GM10266 (cell line): ENCODE measurements around the gene PYGL.
"Not testable (repeated sequence)": the region's sequence is repeated elsewhere in the genome, so short reads cannot be mapped to it uniquely, and the experiment has no call there.

Experiments
- DNase-seq: peaks from one replicate; pipeline ENCODE4 v3.0.0; 2012; ENCODE audit errors: extremely low spot score
- TF ChIP-seq, protein P1 (sequence below): IDR thresholded peaks from 2 replicates; pipeline ENCODE4 v1.5.1; 2012; ENCODE audit warnings: mild to moderate bottlenecking, low read depth; ENCODE audit not compliant: control insufficient read depth, insufficient read depth; ENCODE audit errors: missing control alignments

Gene PYGL

GRCh38 chr14:50943261-50943942, 881 bp downstream of the PYGL start:
- TF ChIP-seq, protein P1, sequence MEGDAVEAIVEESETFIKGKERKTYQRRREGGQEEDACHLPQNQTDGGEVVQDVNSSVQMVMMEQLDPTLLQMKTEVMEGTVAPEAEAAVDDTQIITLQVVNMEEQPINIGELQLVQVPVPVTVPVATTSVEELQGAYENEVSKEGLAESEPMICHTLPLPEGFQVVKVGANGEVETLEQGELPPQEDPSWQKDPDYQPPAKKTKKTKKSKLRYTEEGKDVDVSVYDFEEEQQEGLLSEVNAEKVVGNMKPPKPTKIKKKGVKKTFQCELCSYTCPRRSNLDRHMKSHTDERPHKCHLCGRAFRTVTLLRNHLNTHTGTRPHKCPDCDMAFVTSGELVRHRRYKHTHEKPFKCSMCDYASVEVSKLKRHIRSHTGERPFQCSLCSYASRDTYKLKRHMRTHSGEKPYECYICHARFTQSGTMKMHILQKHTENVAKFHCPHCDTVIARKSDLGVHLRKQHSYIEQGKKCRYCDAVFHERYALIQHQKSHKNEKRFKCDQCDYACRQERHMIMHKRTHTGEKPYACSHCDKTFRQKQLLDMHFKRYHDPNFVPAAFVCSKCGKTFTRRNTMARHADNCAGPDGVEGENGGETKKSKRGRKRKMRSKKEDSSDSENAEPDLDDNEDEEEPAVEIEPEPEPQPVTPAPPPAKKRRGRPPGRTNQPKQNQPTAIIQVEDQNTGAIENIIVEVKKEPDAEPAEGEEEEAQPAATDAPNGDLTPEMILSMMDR, result no peak
- no peak for DNase-seq

DNA sequence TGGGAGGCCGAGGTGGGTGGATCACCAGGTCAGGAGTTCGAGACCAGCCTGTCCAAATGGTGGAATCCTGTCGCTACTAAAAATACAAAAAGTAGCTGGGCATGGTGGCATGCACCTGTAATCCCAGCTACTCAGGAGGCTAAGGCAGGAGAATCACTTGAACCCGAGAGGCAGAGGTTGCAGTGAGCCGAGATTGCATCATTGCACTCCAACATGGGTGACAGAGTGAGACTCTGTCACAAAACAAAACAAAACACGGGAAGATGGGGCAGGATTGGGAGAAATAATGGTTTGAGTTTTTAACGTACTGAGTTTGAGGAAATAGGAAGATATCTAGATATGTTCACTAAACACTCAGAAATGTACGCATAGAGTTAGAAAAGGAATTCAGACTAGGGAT, 2.6 kb downstream of the PYGL start:
- not testable (repeated sequence) for DNase-seq

GRCh38 chr14:50941151-50941550, 3.1 kb downstream of the PYGL start:
- TF ChIP-seq, protein P1, result no peak

DNA sequence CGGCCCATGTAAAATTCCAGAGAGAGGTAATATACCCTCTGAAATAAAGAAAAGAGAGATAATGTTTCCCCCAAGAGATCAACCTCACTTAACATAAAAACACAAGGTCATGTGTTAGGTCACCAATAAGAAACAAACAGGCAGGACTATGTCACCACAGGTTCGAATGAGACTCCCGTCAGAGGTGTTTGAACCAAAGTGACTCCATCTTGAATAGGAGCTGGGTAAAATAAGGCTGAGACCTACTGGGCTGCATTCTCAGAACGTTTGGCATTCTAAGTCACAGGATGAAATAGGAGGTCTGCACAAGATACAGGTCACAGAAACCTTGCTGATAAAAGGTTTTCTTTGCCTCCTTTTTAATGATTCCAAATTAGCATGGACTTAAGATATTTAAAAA, 6.5 kb downstream of the PYGL start:
- TF ChIP-seq, protein P1, result no peak
- no peak for DNase-seq

More at GRCh38 chr14:50941151-50941550, 3.1 kb downstream of the PYGL start:
- no peak for DNase-seq

DNA sequence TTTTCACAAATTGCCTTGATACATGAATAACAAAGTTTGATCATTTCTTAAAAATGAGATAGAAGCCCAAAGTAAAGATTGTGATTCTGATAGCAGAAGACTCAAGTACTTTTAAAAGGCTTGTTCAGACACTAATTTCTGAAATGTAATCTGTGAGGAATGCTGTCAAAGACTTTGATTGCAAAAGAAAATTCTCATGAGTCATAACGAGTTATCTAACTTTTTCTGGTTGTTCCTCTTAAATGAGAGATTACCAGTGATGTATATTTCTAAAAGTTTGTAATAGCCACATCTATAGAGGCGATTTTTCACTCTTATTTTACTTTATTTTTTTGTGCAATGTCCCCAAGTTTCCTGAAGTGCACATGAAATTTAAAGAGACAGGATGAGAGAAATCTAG, 7.0 kb downstream of the PYGL start:
- DNase-seq, result no peak
- TF ChIP-seq, protein P1, result no peak

GRCh38 chr14:50936882-50937281, 7.4 kb downstream of the PYGL start:
- DNase-seq, result no peak
- TF ChIP-seq, protein P1, result no peak

DNA sequence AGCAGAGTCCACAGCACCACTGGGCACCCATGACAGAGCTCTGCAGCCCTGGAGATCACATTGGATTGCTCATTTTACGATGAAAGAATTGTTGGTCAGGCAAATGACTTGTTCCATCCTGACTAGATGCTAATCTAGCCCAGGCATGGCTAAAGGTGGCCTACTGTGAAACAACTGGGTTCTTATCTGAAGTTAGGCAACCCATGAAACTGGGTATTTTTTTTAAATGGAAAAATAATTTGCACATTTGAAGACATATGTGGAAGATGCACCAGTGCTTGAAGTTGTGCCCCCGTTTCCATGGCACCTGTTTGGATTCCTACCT, 8.3 kb downstream of the PYGL start:
- DNase-seq, result no peak
- TF ChIP-seq, protein P1, result no peak

- TF ChIP-seq, protein P1, result no peak
- DNase-seq, result no peak
Observed at GRCh38 chr14:50935126-50936015, 8.9 kb downstream of the PYGL start.
